ENCODE measurements around the gene HOXD11. TPM values are rescaled to one million over a fixed set of nuclear protein-coding genes. Genes with fewer than 3 reads are reported as not detected.

The HOXD11 gene
- total RNA-seq, 2 experiments from 2014 or later = not detected

DNA sequence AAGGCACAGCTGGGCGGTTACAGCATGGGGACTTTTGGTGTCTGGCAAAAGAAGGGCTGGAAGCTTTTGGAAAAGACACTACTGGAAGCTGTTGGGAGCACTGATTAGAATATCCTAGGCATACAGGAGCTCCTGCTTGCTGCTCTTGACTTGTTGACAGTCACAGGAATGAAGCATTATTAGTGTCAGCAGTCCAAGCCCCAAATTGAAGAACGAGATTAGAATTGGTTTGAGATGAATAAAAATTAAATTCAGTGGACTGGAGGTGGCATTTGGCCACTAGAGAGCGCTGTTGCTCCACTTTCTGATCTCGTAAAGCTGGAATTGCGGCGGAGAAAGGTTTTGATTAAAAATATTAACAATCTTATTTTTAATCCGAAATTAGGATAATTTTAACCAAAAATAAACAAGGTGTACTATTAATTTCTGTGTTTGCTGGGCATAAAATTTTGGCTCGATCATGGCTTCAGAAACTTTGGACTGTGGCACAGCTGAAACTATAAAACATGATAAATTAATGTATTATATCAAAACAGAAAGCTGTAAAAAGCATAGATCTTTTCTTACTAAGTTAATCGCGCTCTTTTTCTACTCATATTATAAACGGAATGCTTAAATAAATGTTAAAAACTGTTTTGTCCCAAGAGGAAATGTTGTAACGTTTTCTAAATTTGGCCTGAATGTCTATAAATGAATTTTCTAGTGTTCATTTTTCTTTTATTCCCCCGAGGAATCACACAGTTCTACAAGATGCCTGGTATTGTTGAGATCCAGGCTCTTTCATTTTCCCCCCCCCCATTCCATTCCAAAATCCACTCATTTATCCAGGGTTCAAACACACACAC lies 20.1 kb downstream of the HOXD11 start:
- no peak overlapping the region for H2AFZ ChIP-seq (ENCODE audit: low read length)
- TF ChIP-seq EZH2phosphoT487 (IDR thresholded peaks at IDR 0.05; ENCODE audit: borderline replicate concordance, low read depth, low read length) = no peak
- TF ChIP-seq, protein P1, sequence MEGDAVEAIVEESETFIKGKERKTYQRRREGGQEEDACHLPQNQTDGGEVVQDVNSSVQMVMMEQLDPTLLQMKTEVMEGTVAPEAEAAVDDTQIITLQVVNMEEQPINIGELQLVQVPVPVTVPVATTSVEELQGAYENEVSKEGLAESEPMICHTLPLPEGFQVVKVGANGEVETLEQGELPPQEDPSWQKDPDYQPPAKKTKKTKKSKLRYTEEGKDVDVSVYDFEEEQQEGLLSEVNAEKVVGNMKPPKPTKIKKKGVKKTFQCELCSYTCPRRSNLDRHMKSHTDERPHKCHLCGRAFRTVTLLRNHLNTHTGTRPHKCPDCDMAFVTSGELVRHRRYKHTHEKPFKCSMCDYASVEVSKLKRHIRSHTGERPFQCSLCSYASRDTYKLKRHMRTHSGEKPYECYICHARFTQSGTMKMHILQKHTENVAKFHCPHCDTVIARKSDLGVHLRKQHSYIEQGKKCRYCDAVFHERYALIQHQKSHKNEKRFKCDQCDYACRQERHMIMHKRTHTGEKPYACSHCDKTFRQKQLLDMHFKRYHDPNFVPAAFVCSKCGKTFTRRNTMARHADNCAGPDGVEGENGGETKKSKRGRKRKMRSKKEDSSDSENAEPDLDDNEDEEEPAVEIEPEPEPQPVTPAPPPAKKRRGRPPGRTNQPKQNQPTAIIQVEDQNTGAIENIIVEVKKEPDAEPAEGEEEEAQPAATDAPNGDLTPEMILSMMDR (conservative IDR thresholded peaks at IDR 0.05; ENCODE audit: low read length) = peak; percentile 99
- no peak overlapping the region for H3K4me3 ChIP-seq (ENCODE audit: low read depth, low read length, poor library complexity, severe bottlenecking)
- H3K4me1 ChIP-seq (ENCODE audit: insufficient read depth, low read length, poor library complexity, severe bottlenecking) = no peaks in the 10 kb centered on the region
- no peak overlapping the region for H3K4me2 ChIP-seq (ENCODE audit: low read length)
- intact Hi-C loops (cut with micrococcal nuclease; ENCODE audit: unreplicated experiment) = loop anchor here (1.0 to 5.0 kb wide), 5 partner anchors 328 to 1020 kb away; no protein-coding TSS in a partner anchor
- H3K9me3 ChIP-seq (ENCODE audit: low read length) = no peaks in the 10 kb centered on the region
- H3K27ac ChIP-seq (ENCODE audit: low read depth, low read length, poor library complexity, severe bottlenecking) = no peak overlapping the region
- H4K20me1 ChIP-seq (ENCODE audit: insufficient read depth, low read length) = no peaks in the 10 kb centered on the region
- H3K36me3 ChIP-seq (ENCODE audit: insufficient read depth, low read length) = no peaks in the 10 kb centered on the region
- BruUV-seq (replicated peaks) = no TSS peak
- no peaks in the 10 kb centered on the region for H3K9me2 ChIP-seq (ENCODE audit: insufficient read depth, low read length)
- POLR2A ChIA-PET = interaction anchor here (0.5 to 0.6 kb wide), 2 partner anchors 53 to 688 kb away, joined by 3 read pairs; no protein-coding TSS in a partner anchor
- no peaks in the 10 kb centered on the region for H3K79me2 ChIP-seq (ENCODE audit: insufficient read depth, low read depth, low read length)
- DNase-seq (ENCODE audit: low spot score) = peak; percentile 66
- CTCF ChIA-PET (ENCODE audit: unreplicated experiment) = interaction anchor here (0.5 to 1.4 kb wide), 5 partner anchors 33 to 1888 kb away, joined by 3 to 6 read pairs (median 4); no protein-coding TSS in a partner anchor

DNA sequence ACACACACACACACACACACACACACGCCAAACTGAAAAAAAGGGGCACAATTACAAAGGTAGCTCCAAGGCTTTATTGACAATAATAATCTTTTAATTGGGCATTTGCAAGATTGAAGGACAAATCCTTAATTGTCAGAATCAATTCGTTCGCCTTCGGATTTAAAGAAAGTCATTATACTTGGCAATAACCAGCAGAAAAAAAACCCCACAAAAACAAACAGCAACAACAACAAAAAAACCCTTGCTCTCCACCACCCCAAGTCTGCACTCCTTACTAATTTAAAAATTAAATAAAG lies 20.6 kb downstream of the HOXD11 start:
- H3K4me1 ChIP-seq (ENCODE audit: insufficient read depth, low read length, poor library complexity, severe bottlenecking) = no peaks in the 10 kb centered on the region
- H4K20me1 ChIP-seq (ENCODE audit: insufficient read depth, low read length) = no peaks in the 10 kb centered on the region
- no peak overlapping the region for H2AFZ ChIP-seq (ENCODE audit: low read length)
- no peak for DNase-seq (ENCODE audit: low spot score)
- H3K4me2 ChIP-seq (ENCODE audit: low read length) = no peak overlapping the region
- TF ChIP-seq EZH2phosphoT487 (IDR thresholded peaks at IDR 0.05; ENCODE audit: borderline replicate concordance, low read depth, low read length) = no peak
- TF ChIP-seq, protein P1 (conservative IDR thresholded peaks at IDR 0.05; ENCODE audit: low read length) = no peak
- H3K27ac ChIP-seq (ENCODE audit: low read depth, low read length, poor library complexity, severe bottlenecking) = no peak overlapping the region
- POLR2A ChIA-PET = interaction anchor here (0.6 kb wide), 1 partner anchor 689 kb away, joined by 3 read pairs; no protein-coding TSS in a partner anchor
- H3K36me3 ChIP-seq (ENCODE audit: insufficient read depth, low read length) = no peaks in the 10 kb centered on the region
- no peak overlapping the region for H3K4me3 ChIP-seq (ENCODE audit: low read depth, low read length, poor library complexity, severe bottlenecking)
- no TSS peak for BruUV-seq (replicated peaks)
- CTCF ChIA-PET (ENCODE audit: unreplicated experiment) = interaction anchor here (0.6 to 1.4 kb wide), 6 partner anchors 34 to 1887 kb away, joined by 3 to 6 read pairs (median 4); no protein-coding TSS in a partner anchor
- intact Hi-C loops (cut with micrococcal nuclease; ENCODE audit: unreplicated experiment) = loop anchor here (1.0 to 5.0 kb wide), 5 partner anchors 327 to 1019 kb away; no protein-coding TSS in a partner anchor
- H3K9me3 ChIP-seq (ENCODE audit: low read length) = no peaks in the 10 kb centered on the region
- H3K79me2 ChIP-seq (ENCODE audit: insufficient read depth, low read depth, low read length) = no peaks in the 10 kb centered on the region
- no peaks in the 10 kb centered on the region for H3K9me2 ChIP-seq (ENCODE audit: insufficient read depth, low read length)
